Measurements from ENCODE around the gene CDO1. TPM values are rescaled to one million over a fixed set of nuclear protein-coding genes. Genes with fewer than 3 reads are reported as not detected.
"Not testable (repeated sequence)": the region's sequence is repeated elsewhere in the genome, so short reads cannot be mapped to it uniquely, and the experiment has no call there.

The CDO1 gene
- total and polyA plus RNA-seq, 4 donors, result 2.9 to 31.7 (median 4.8) TPM

GRCh38 chr5:115812372-115812771 is 4.1 kb downstream of the CDO1 start:
- no peak for TF ChIP-seq CTCF (IDR thresholded peaks at IDR 0.05; ENCODE audit: control extremely low read depth, extremely low read depth)

GRCh38 chr5:115811406-115811805 is 5.1 kb downstream of the CDO1 start:
- no peak for TF ChIP-seq CTCF (IDR thresholded peaks at IDR 0.05; ENCODE audit: control extremely low read depth, extremely low read depth)
- Histone ChIP-seq H3K9me3 (ENCODE audit: control insufficient read depth in 4 of 4, insufficient read depth in 3 of 4, low read length in 3 of 4) (peaks cover 0 to 2% (median 0%) of the 10 kb centered on the region in 4 donors), H3K4me1 (ENCODE audit: control insufficient read depth in 5 of 5, insufficient read depth in 5 of 5, low read length in 5 of 5) (peaks cover 0 to 18% (median 4%) of the 10 kb centered on the region in 5 donors), H3K27ac (ENCODE audit: low read depth in 1 of 2, low read length in 1 of 2) (no peak overlapping the region), H3K36me3 (ENCODE audit: control insufficient read depth in 4 of 4, insufficient read depth in 4 of 4, low read length in 4 of 4) (peaks cover 0 to 26% (median 5%) of the 10 kb centered on the region in 4 donors), H3K27me3 (ENCODE audit: control insufficient read depth in 3 of 3, insufficient read depth in 3 of 3, low read length in 2 of 3) (peaks cover 0 to 12% (median 6%) of the 10 kb centered on the region in 3 donors), H3K4me3 (no peak overlapping the region), H3K9ac (ENCODE audit: insufficient read depth in 1 of 2, low read length in 2 of 2) (no peak overlapping the region)
- DNase-seq, result no peak
- ATAC-seq (ENCODE audit: insufficient read depth, low FRiP score), result no peak

More at GRCh38 chr5:115812372-115812771, 4.1 kb downstream of the CDO1 start:
- no peak overlapping the region for H3K9ac ChIP-seq (ENCODE audit: insufficient read depth in 1 of 2, low read length in 2 of 2)
- ATAC-seq (ENCODE audit: insufficient read depth, low FRiP score), result no peak
- H3K9me3 ChIP-seq (ENCODE audit: control insufficient read depth in 4 of 4, insufficient read depth in 3 of 4, low read length in 3 of 4), result peaks cover 0 to 2% (median 0%) of the 10 kb centered on the region in 4 donors
- H3K4me3 ChIP-seq, result no peak overlapping the region
- H3K27me3 ChIP-seq (ENCODE audit: control insufficient read depth in 3 of 3, insufficient read depth in 3 of 3, low read length in 2 of 3), result peaks cover 0 to 12% (median 6%) of the 10 kb centered on the region in 3 donors
- H3K4me1 ChIP-seq (ENCODE audit: control insufficient read depth in 5 of 5, insufficient read depth in 5 of 5, low read length in 5 of 5), result peaks cover 0 to 21% (median 4%) of the 10 kb centered on the region in 5 donors
- 71 to 82% methylated on average over 1 of the region's 1 CpG for WGBS, 2 donors
- DNase-seq, result no peak
- H3K27ac ChIP-seq (ENCODE audit: low read depth in 1 of 2, low read length in 1 of 2), result no peak overlapping the region
- peaks cover 0 to 22% (median 5%) of the 10 kb centered on the region in 4 donors for H3K36me3 ChIP-seq (ENCODE audit: control insufficient read depth in 4 of 4, insufficient read depth in 4 of 4, low read length in 4 of 4)

- H3K4me1 ChIP-seq (ENCODE audit: control insufficient read depth in 5 of 5, insufficient read depth in 5 of 5, low read length in 5 of 5), result peaks cover 0 to 18% (median 3%) of the 10 kb centered on the region in 5 donors
- peaks cover 0 to 2% (median 0%) of the 10 kb centered on the region in 4 donors for H3K9me3 ChIP-seq (ENCODE audit: control insufficient read depth in 4 of 4, insufficient read depth in 3 of 4, low read length in 3 of 4)
- peaks cover 0 to 28% (median 5%) of the 10 kb centered on the region in 4 donors for H3K36me3 ChIP-seq (ENCODE audit: control insufficient read depth in 4 of 4, insufficient read depth in 4 of 4, low read length in 4 of 4)
- H3K4me3 ChIP-seq, result no peak overlapping the region
- no peak overlapping the region for H3K27ac ChIP-seq (ENCODE audit: low read depth in 1 of 2, low read length in 1 of 2)
- peaks cover 0 to 12% (median 6%) of the 10 kb centered on the region in 3 donors for H3K27me3 ChIP-seq (ENCODE audit: control insufficient read depth in 3 of 3, insufficient read depth in 3 of 3, low read length in 2 of 3)
- ATAC-seq (ENCODE audit: insufficient read depth, low FRiP score), result no peak
- TF ChIP-seq CTCF (IDR thresholded peaks at IDR 0.05; ENCODE audit: control extremely low read depth, extremely low read depth), result no peak
- no peak for DNase-seq
- no peak overlapping the region for H3K9ac ChIP-seq (ENCODE audit: insufficient read depth in 1 of 2, low read length in 2 of 2)
These were observed 5.7 kb downstream of the CDO1 start for GRCh38 chr5:115810761-115811160.

- Histone ChIP-seq H3K4me3 (no peak overlapping the region), H3K36me3 (ENCODE audit: control insufficient read depth in 4 of 4, insufficient read depth in 4 of 4, low read length in 4 of 4) (peaks cover 0 to 34% (median 5%) of the 10 kb centered on the region in 4 donors), H3K27me3 (ENCODE audit: control insufficient read depth in 3 of 3, insufficient read depth in 3 of 3, low read length in 2 of 3) (peaks cover 0 to 6% (median 3%) of the 10 kb centered on the region in 3 donors), H3K9me3 (ENCODE audit: control insufficient read depth in 4 of 4, insufficient read depth in 3 of 4, low read length in 3 of 4) (no peaks in the 10 kb centered on the region), H3K9ac (ENCODE audit: insufficient read depth in 1 of 2, low read length in 2 of 2) (no peak overlapping the region), H3K4me1 (ENCODE audit: control insufficient read depth in 5 of 5, insufficient read depth in 5 of 5, low read length in 5 of 5) (peaks cover 0 to 18% (median 0%) of the 10 kb centered on the region in 5 donors), H3K27ac (ENCODE audit: low read depth in 1 of 2, low read length in 1 of 2) (no peak overlapping the region)
- DNase-seq (no peak), ATAC-seq (ENCODE audit: insufficient read depth, low FRiP score) (no peak)
- no peak for TF ChIP-seq CTCF (IDR thresholded peaks at IDR 0.05; ENCODE audit: control extremely low read depth, extremely low read depth)
- 77 to 81% methylated on average over 2 of the region's 2 CpGs for WGBS, 2 donors
These were observed 6.5 kb downstream of the CDO1 start for GRCh38 chr5:115809946-115810345.

- not testable (repeated sequence) for H3K27me3 ChIP-seq (ENCODE audit: control insufficient read depth in 3 of 3, insufficient read depth in 3 of 3, low read length in 2 of 3); H3K27ac ChIP-seq (ENCODE audit: low read depth in 1 of 2, low read length in 1 of 2); H3K9ac ChIP-seq (ENCODE audit: insufficient read depth in 1 of 2, low read length in 2 of 2); DNase-seq; ATAC-seq (ENCODE audit: insufficient read depth, low FRiP score); H3K4me1 ChIP-seq (ENCODE audit: control insufficient read depth in 5 of 5, insufficient read depth in 5 of 5, low read length in 5 of 5); H3K9me3 ChIP-seq (ENCODE audit: control insufficient read depth in 4 of 4, insufficient read depth in 3 of 4, low read length in 3 of 4); H3K4me3 ChIP-seq
- 91 to 97% methylated on average over 2 of the region's 2 CpGs for WGBS, 2 donors
- peaks cover 0 to 38% (median 3%) of the 10 kb centered on the region in 4 donors for H3K36me3 ChIP-seq (ENCODE audit: control insufficient read depth in 4 of 4, insufficient read depth in 4 of 4, low read length in 4 of 4)
These were observed 8.4 kb downstream of the CDO1 start for GRCh38 chr5:115808066-115808465.

All from lung (tissue), 12 donors.